Endothelial cell of umbilical vein (primary cell): ENCODE measurements around the gene DSE. TPM values are rescaled to one million over a fixed set of nuclear protein-coding genes. Genes with fewer than 3 reads are reported as not detected.

Source experiments
- BruUV-seq: library from RNA; stranded (reverse); fragments of 400-500 nt; replicated peaks from 2 replicates; lab custom pipeline; 2021; lab: Mats Ljungman, UMichigan
- CTCF ChIA-PET: fragments of 300-600, 350-600 bp; sonication (Branson Sonifier 250); formaldehyde crosslinking; loops from one replicate; lab custom pipeline; 2021; ENCODE audit warnings: antibody characterized with exemption, inconsistent platforms; lab: Charles Lee
- POLR2A ChIA-PET: fragments of 300-600, 350-600 bp; sonication (Branson Sonifier 250); formaldehyde crosslinking; loops from one replicate; lab custom pipeline; 2021; ENCODE audit warnings: antibody characterized with exemption, inconsistent platforms; lab: Charles Lee
- DNase-seq: peaks from one replicate; pipeline ENCODE4 v3.0.0-alpha.2; 2011; ENCODE audit warnings: low read depth, low spot score
- FAIRE-seq: peaks from 2 replicates; lab custom pipeline; 2011; peaks lifted over from hg19 to GRCh38; lab: Jason Lieb, UNC
- H2AFZ ChIP-seq: 2 replicates; pipeline ENCODE4 v1.6.0; 2012; ENCODE audit warnings: low read depth, low read length, control low read depth, inconsistent platforms
- H3K27ac ChIP-seq: 2 replicates; pipeline ENCODE4 v1.5.1; 2011; ENCODE audit warnings: low read depth, mild to moderate bottlenecking, control low read depth, low read length, moderate library complexity; ENCODE audit not compliant: insufficient read depth
- H3K27me3 ChIP-seq, 2 experiments: 2 replicates each; pipeline versions ENCODE4 v1.6.0 to v1.6.1; 2011; ENCODE audit warnings: low read length in 2 of 2, mixed read lengths in 1 of 2; ENCODE audit not compliant: control insufficient read depth in 2 of 2, insufficient read depth in 2 of 2
- H3K36me3 ChIP-seq, 2 experiments: 2 replicates in 1 of 2; 3 replicates in 1 of 2; pipeline ENCODE4 v1.5.1; 2011; ENCODE audit warnings: low read length in 2 of 2, mild to moderate bottlenecking in 1 of 2, moderate library complexity in 1 of 2; ENCODE audit not compliant: control insufficient read depth in 2 of 2, insufficient read depth in 2 of 2; ENCODE audit errors: extremely low read depth in 1 of 2
- H3K4me1 ChIP-seq: 3 replicates; pipeline ENCODE4 v1.5.1; 2011; ENCODE audit warnings: mild to moderate bottlenecking, low read length; ENCODE audit not compliant: control insufficient read depth, insufficient read depth; ENCODE audit errors: extremely low read depth
- H3K4me2 ChIP-seq: 2 replicates; pipeline ENCODE4 v1.6.1; 2011; ENCODE audit warnings: low read length, control low read depth, mixed read lengths; ENCODE audit not compliant: insufficient read depth
- H3K4me3 ChIP-seq, 3 experiments: fragments of 200-600 bp in 1 of 3; sonication (generic), shearing (Covaris generic) in 1 of 3; replicated peaks in 1 of 3; 2 replicates each; pipeline ENCODE4 v1.5.1; 2011 to 2016; ENCODE audit warnings: control low read depth in 3 of 3, low read length in 3 of 3, mild to moderate bottlenecking in 2 of 3, inconsistent platforms in 1 of 3, low read depth in 1 of 3, moderate library complexity in 1 of 3; ENCODE audit not compliant: insufficient read depth in 1 of 3
- H3K79me2 ChIP-seq: 2 replicates; pipeline ENCODE4 v1.6.0; 2012; ENCODE audit warnings: low read length, inconsistent platforms; ENCODE audit not compliant: control insufficient read depth, insufficient read depth
- H3K9ac ChIP-seq: replicated peaks from 2 replicates; pipeline ENCODE3; 2011; ENCODE audit warnings: low read length, control low read depth; ENCODE audit not compliant: insufficient read depth; ENCODE audit errors: extremely low read depth
- H3K9me1 ChIP-seq: replicated peaks from 3 replicates; pipeline ENCODE4 v1.6.0; 2011; ENCODE audit warnings: mild to moderate bottlenecking, low read length; ENCODE audit not compliant: control insufficient read depth, insufficient read depth; ENCODE audit errors: extremely low read depth
- H3K9me3 ChIP-seq: replicated peaks from 2 replicates; pipeline ENCODE4 v1.5.1; 2012; ENCODE audit warnings: low read length, inconsistent platforms; ENCODE audit not compliant: control insufficient read depth, insufficient read depth
- H4K20me1 ChIP-seq: replicated peaks from 2 replicates; pipeline ENCODE3; 2011; ENCODE audit warnings: mild to moderate bottlenecking, low read length; ENCODE audit not compliant: control insufficient read depth, insufficient read depth; ENCODE audit errors: extremely low read depth
- CTCF ChIP-seq, 2 donors: IDR thresholded peaks; 1 replicate in 1 of 2; 2 replicates in 1 of 2; pipeline ENCODE4 v1.5.1; 2011; ENCODE audit warnings: low read length in 2 of 2, mild to moderate bottlenecking in 2 of 2, moderate library complexity in 2 of 2, control low read depth in 1 of 2, inconsistent platforms in 1 of 2, low read depth in 1 of 2; ENCODE audit not compliant: insufficient read depth in 1 of 2; ENCODE audit errors: extremely low read depth in 1 of 2
- EZH2 ChIP-seq: IDR thresholded peaks from 2 replicates; pipeline ENCODE4 v1.6.1; 2012; ENCODE audit warnings: borderline replicate concordance, low read depth, mild to moderate bottlenecking, moderate library complexity, low read length, inconsistent platforms; ENCODE audit not compliant: severe bottlenecking
- JUN ChIP-seq: IDR thresholded peaks from 2 replicates; pipeline ENCODE4 v1.6.1; 2011; ENCODE audit warnings: borderline replicate concordance, low read depth; ENCODE audit not compliant: insufficient read length, insufficient read depth
- MAX ChIP-seq: IDR thresholded peaks from 2 replicates; pipeline ENCODE4 v1.6.1; 2011; ENCODE audit not compliant: insufficient read depth, insufficient read length
- MYC ChIP-seq: IDR thresholded peaks from one replicate; pipeline ENCODE4 v1.6.1; 2011; ENCODE audit warnings: mild to moderate bottlenecking, low read depth, low read length
- POLR2A ChIP-seq: IDR thresholded peaks from 2 replicates; pipeline ENCODE4 v1.6.1; 2012; ENCODE audit warnings: low read depth, mild to moderate bottlenecking, control low read depth, low read length
- dilution Hi-C: fragments of 300-500 bp; cut with MboI; formaldehyde crosslinking; loops from one replicate; pipeline ENCODE4 v1.15.0; 2019; ENCODE audit warnings: low sequenced_read_pairs; ENCODE audit not compliant: extremely low pct_ligation_motif_present
- intact Hi-C: fragments of 100-400 bp; cut with micrococcal nuclease; formaldehyde crosslinking; loops from one replicate; pipeline ENCODE4 v1.10.0; 2022
- polyA plus RNA-seq, 4 experiments: library from polyadenylated mRNA; depleted of rRNA in 3 of 4; stranded (reverse) in 3 of 4; unstranded in 1 of 4; fragments of >200 nt; gene quantifications; 2 replicates each; pipeline versions ENCODE4 v1.2.1 to v1.2.3, GENCODE V29; 2011 to 2012; ENCODE audit warnings: missing spikeins in 1 of 4
- total RNA-seq: library from RNA; stranded (reverse); gene quantifications from 2 replicates; pipeline ENCODE4 v1.2.3, GENCODE V29; 2021

Gene DSE
- total and polyA plus RNA-seq, 2 donors (not counting 3 experiments of a cell fraction or from before 2014, with no cell fraction given): 12.0 to 25.0 TPM

- FAIRE-seq: no peak
- Histone ChIP-seq H3K4me1 (no peaks in the 10 kb centered on the region), H3K27ac (no peak overlapping the region), H3K9ac (no peak overlapping the region), H3K79me2 (no peaks in the 10 kb centered on the region), H3K27me3 (no peaks in the 10 kb centered on the region), H3K4me3 (no peak overlapping the region), H4K20me1 (no peaks in the 10 kb centered on the region), H3K9me3 (no peaks in the 10 kb centered on the region), H3K4me2 (no peak overlapping the region), H2AFZ (no peak overlapping the region), H3K9me1 (peaks cover 2% of the 10 kb centered on the region), H3K36me3 (no peaks in the 10 kb centered on the region)
- ChIA-PET CTCF (interaction anchor here (0.7 to 1.7 kb wide), 3 partner anchors 9 to 18 kb away, joined by 3 to 5 read pairs (median 3); no protein-coding TSS in a partner anchor), POLR2A (no interaction called here)
- dilution Hi-C loops: no loop called here
- TF ChIP-seq CTCF (IDR thresholded peaks at IDR 0.05; ENCODE audit: extremely low read depth in 1 of 2, insufficient read depth in 1 of 2, low read depth in 1 of 2, low read length in 2 of 2): no peak
- TF ChIP-seq JUN: no peak
- no peak for TF ChIP-seq EZH2
- no peak for TF ChIP-seq MYC
- TF ChIP-seq MAX: no peak
- no peak for TF ChIP-seq POLR2A
- peak; percentile 58 for DNase-seq
- intact Hi-C loops: no loop called here
- no TSS peak for BruUV-seq
Observed at GRCh38 chr6:116404696-116405095, 33.9 kb downstream of the DSE start.
